GM19328 (cell line): ENCODE measurements around the gene TSPAN10.

Experiments
- ATAC-seq: cut with Tn5 transposase; IDR thresholded peaks from one replicate; pipeline ENCODE4 v1.9.1; 2021; ENCODE audit warnings: mild to moderate bottlenecking, moderate library complexity; ENCODE audit not compliant: unreplicated experiment

The TSPAN10 gene

DNA sequence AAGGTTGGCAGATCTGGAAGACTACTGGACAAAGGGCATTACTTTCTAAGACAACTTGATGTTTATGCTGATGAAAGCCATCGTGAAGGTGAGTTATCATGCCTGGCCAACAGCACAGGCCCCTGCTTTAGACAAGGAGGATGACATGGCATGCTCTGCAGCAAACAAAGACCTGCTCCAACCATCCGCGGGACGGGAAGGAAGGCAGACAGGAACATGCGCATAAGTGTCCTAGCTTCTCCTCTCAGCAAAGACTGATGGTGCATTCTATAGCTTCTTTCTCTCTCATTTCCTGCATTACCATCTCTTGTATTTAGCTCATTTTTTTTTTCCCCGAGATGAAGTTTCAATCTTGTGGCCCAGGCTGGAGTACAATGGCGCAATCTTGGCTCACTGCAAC, 5.5 kb upstream of the TSPAN10 start:
- no peak for ATAC-seq

DNA sequence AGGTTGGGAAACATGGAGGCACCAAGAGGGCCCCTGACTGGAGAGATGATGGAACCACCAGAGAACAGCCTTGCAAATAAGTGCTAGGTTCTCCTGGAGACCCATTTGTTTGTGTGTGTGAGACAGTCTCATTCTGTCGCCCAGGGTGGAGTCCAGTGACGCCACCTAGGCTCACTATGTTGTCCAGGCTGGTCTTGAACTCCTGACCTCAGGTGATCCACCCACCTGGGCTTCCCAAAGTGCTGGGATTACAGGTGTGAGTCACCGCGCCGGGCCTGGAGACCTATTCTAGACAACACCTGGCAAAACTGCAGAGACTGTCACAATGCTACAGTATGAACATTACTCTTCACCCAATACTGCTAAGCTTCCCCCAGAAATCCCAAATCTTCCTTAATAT, 1.6 kb upstream of the TSPAN10 start:
- no peak for ATAC-seq

DNA sequence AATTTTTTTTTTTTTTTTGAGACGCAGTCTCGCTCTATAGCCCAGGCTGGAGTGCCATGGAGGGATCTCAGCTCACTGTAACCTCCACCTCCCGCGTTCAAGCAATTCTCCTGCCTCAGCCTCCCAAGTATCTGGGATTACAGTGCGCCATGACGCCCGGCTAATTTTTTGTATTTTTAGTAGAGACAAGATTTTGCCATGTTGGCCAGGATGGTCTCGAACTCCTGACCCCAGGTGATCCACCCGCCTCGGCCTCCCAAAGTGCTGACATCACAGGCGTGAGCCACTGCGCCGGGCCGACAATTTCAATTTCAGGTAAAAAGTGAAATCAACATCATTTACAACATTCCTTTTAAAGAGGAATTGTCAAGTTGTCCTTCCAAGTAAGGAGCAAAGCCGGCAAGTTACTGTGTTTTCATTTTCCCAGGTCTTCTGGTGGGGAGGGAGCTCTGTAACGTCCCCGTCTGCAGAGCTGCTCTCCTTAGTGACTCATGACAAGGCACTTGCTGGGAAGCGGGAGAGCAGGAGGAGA, 957 bp upstream of the TSPAN10 start:
- ATAC-seq: no peak

DNA sequence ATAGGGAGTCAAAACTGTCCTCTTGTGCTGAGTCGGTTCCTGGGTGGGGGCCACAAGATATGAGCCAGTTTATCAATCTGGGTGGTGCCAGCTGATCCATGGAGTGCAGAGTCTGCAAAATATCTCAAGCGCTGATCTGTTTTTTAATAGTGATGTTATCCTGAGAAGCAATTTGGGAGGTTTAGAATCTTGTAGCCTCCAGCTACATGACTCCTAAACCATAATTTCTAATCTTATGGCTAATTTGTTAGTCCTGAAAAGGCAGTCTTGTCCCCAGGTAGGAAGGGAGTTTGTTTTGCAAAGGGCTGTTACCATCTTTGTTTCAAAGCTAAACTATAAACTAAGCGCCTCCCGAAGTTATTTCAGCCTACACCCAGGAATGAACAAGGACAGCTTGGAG, 1.7 kb downstream of the TSPAN10 start:
- no peak for ATAC-seq

DNA sequence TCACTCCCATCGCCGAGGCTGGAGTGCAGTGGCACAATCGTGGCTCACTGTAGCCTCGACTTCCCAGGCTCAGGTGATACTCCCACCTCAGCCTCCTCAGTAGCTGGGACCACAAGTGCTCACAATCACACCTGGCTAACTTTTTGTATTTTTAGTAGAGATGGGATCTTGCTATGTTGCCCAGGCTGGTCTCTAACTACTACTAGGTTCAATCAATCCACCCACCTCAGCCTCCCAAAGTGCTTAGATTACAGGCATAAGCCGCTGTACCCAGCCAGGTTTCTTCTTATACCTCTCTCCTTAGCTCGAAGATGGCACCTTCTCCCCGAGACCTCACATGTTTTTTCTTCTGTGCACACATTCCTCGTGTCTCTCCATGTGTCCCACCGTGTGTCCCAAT, 3.0 kb downstream of the TSPAN10 start:
- ATAC-seq: no peak

DNA sequence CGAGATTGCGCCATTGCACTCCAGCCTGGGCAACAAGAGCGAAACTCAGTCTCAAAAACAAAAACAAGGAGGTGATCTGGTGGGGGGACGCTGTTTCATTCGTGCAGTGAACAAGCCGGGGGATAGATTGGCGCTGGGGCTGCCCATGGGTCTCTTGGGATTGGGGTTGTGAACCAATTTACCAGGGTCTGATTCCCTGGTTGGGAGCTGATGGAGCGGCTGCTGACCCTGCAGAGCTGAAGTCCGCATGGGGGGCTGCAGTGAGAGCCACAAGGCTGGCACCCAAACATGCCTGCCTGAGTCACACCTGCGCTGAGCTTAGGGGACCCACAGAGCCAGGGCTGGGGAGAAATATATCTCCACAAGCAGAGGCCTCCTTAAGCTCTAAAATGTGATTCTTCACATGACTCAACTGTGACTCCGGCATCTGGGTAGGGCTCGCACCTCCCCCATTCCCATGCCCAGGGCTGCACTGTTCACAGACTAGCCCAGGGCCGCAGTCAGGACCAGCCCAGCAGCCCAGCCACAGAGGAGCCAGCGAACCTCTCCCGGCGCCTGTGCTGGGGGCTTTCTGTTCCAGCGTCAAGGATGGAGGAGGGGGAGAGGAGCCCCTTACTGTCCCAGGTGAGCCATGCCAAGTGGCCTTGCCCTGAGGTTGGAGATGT, 5.0 kb downstream of the TSPAN10 start:
- ATAC-seq: no peak

DNA sequence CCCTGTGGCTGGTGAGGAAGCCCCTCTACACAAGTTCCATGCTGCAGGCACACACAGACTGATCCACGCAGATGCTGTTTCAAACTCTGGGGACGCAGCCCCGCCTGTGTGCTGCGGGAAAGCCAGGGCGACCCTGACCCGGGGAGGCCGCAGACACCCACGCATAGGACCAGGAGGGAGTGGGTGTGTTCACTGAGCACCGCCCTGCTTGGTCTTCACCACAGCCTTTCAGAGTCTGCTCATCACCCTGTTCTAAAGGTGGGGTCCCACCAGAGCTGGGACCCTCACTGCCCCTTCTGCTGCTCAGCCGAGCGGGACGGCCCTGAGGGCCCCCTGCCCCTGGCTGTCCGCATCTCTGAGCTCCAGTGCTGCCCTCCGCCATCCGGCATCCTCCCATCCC, 7.5 kb downstream of the TSPAN10 start:
- ATAC-seq: no peak

DNA sequence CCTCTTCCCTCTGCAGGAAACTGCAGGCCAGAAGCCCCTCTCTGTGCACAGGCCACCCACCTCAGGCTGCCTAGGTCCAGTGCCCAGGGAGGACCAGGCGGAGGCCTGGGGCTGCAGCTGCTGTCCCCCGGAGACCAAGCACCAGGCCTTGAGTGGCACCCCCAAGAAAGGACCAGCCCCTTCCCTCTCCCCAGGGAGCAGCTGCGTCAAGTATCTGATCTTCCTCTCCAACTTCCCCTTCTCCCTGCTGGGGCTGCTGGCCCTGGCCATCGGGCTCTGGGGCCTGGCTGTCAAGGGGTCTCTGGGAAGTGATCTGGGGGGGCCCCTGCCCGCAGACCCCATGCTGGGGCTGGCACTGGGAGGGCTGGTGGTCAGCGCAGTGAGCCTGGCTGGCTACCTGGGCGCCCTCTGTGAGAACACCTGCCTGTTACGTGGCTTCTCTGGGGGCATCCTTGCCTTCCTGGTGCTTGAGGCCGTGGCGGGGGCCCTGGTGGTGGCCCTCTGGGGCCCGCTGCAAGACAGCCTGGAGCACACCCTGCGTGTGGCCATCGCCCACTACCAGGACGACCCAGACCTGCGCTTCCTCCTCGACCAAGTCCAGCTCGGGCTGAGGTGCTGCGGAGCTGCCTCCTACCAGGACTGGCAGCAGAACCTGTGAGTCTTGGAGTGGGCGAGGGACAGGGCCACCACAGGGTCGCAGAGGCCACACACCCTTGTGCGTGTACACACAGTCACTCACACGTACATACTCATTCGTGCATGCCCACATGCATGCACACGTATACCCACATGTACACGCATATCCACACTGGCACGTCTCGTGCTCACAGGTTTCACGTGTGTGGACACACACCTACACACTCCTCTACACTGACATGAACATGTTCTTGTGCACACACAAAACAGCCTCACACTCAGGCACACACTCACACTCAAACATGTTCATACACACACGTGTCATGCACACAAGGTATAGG, 8.3 kb downstream of the TSPAN10 start:
- ATAC-seq: no peak

DNA sequence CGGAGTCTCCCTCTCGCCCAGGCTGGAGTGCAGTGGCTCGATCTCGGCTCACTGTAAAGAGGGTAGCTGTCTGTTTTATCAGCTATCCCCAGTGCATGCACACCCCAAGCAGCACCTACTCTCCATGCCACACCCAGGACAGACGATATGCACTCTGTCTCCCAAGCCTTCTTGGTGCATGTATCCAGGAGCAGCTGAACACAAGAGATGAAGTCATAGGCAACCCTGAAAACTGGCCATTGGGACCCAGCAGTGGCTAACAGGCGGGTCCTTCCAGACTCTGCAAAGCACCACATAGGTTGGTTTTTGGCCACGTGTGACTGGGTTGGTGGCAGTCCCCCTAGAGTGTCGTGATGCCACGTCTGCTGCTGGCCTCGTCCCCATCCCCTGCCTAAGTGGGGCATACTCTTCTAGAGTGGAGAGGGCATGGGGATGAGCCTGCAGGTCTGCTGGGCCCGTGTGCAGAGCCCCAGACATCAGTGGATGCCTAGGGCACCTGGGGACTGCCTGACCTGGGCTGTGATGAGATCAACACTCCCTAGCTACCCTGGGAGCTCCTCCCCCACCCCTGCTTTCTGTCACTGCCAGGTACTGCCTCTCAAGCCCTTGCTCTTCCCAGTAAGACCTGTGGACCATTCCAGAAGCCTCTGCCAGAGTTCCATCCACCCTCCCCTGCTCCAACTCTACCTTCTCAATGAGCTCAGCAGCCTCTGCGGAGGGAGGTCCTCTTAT, 10.0 kb downstream of the TSPAN10 start:
- ATAC-seq: no peak

DNA sequence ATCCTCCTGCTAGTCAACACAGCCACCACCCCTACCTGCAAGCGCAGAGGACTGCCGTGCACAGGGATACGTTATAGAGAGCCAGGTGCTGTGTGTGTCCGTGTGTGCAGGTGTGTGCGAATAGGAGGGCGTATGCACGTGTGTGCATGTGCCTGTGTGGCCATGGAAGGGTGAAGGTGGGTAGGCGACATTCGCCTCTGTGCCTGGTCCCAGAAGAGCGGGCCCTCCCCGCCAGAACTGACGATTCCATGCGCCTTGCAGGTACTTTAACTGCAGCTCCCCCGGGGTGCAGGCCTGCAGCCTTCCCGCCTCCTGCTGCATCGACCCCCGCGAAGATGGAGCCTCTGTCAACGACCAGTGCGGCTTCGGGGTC, 10.6 kb downstream of the TSPAN10 start:
- ATAC-seq: no peak

DNA sequence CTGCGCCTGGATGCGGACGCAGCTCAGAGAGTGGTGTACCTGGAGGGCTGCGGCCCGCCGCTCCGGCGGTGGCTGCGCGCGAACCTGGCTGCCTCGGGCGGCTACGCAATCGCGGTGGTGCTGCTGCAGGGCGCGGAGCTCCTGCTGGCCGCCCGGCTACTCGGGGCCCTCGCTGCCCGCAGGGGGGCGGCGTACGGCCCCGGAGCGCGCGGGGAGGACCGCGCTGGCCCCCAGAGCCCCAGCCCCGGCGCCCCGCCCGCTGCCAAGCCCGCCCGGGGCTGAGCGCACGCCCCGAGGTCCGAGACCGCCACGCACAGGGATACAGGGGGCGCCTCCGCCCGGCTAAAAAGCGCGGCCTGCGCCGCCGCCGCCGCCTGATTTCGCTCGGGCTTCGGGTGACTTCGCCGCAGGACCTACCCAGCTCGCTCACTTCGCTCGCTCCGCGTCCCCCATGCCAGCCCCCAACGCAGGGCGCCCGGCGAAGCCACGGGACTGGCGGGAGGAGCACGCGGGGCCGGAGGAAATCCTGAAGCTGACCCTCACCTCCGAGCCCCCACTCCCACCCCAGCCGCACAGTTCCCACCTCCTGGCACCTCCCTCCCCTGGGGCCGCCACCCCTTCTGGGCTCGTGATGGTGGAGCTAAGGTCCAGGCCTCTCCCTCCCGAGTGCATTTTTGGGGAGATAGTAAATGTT, 11.2 kb downstream of the TSPAN10 start:
- no peak for ATAC-seq

DNA sequence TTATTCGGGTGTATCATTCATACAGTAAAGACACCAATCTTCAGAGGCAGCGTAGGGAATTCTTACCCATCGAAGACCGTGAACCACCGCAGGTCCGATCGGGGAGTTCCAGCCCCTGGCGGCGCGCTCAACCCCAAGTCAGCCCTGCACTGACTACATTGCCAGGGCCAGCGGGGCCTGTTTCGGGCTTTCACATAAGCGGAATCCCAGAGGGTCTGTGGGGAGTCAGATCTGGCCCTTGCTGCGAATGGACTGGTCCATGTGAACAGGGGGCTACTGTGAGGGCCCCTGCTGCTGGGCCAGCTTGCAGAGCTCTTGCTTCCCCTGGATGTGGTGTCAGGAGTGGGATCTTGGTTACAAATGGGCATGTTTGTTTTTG, 11.7 kb downstream of the TSPAN10 start:
- ATAC-seq: no peak

DNA sequence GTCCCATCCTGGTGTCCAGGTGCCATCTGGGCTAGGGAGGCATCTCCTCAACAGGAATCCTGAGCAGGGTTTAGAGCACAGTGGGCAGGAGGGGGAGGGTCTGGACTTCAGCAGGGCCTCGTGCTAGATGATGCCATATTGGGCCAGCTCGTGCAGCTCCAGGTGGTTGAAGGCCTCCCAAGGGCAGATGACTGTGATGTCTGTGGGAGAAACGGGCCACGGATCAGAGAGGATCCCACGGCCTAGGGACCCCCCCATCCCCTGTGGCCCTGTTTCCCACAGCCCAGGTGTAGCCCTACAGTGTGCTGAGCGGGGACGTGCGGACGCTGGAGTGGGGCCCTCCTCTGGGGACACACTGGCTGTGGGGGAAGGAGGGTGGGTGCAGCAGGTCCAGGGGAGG, 14.0 kb downstream of the TSPAN10 start:
- no peak for ATAC-seq

DNA sequence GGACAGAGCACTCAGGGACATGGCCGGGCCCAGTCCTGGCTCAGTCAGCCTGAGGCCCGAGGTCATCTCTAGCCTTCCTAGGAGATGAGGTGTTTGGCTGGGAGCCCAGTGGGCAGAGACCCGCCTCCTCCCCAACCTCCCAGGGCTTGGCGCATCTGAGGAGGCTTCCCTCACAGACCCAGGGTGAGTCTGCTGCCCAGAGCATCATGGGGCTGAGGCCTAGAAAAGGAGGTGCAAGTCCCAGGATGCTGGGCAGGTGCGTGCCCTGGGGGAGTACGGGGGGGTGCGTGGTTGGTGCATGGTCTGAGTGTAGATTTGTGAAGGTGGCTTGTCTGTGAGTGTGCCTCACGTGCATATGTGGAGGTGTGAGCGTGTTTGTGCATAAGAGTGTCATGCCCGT, 14.7 kb downstream of the TSPAN10 start:
- no peak for ATAC-seq

DNA sequence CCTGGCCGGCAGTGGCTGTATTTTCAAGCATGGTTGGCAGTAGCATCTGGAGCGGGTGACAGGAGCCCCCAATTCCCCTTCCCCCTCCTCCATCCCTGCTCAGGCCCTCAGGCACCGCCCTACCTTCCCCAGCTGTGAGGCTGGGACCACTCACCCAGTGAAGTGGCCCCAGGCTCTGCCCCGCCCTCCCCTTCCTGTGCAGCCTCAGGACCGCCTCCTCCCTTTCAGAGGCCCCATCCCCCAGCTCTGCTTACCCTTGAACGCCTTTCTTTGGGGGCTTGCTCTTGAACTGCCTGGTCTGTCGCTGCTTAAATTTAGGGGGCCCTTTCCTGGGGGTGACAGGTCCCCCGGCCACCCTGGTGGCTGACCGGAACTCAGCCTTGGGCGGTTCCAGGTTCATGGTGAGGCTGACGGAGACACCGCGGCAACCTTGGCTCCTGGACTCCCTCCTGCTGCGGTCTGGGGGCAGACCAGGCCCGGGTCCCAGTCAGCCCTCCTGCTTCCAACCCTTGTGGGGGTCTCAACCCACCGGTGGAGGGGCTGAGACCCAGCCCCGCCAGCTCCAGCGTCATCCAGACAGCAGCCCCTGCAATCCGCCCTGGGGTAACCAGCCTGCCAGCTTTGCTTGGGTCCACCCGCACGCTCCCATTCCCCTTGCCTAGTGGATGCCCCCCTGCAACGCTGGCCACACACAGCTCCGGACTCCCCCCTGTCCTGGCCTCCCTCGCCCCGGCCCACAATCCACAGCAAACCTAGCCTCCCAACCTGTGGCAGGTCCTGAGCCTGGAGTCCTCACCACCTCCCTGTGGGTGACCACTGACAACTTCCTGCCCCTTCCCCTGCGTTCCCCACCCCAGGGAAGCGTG, 16.1 kb downstream of the TSPAN10 start:
- no peak for ATAC-seq

DNA sequence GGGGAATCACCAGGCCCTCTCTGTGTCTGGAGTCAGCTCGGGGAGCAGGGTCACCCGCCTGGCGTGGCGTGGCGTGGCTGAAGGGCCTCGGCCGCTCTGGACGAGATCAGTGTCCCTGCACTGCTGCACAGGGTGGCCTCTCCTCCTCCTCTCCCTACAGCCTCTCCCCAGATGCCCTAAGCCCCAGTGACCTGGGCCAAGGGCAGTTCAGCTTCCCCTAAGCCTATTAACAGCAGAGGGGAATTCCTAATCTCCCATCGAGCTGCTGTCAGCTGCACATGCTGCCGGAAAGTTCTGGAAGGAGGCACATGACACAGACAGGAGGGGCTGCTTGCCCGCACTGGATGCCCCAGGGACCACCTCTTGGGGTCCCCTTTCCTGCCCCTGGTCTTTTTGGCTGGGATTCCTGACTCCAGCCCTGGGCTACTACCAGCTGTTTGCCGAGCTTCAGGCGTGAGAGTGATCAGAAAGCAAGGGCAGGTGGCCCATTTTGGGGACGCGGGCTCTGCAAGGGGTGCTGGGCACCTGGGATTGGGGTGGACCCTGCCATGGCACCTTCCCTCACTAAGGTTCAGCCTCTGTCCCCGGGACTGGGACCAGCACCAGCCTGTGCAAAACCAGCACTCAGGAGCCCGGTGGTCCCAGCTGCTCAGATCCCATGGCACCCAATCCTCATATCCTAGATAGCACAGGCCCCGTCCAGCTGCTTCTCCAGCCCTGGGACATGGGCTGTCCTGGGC, 18.6 kb downstream of the TSPAN10 start:
- no peak for ATAC-seq

DNA sequence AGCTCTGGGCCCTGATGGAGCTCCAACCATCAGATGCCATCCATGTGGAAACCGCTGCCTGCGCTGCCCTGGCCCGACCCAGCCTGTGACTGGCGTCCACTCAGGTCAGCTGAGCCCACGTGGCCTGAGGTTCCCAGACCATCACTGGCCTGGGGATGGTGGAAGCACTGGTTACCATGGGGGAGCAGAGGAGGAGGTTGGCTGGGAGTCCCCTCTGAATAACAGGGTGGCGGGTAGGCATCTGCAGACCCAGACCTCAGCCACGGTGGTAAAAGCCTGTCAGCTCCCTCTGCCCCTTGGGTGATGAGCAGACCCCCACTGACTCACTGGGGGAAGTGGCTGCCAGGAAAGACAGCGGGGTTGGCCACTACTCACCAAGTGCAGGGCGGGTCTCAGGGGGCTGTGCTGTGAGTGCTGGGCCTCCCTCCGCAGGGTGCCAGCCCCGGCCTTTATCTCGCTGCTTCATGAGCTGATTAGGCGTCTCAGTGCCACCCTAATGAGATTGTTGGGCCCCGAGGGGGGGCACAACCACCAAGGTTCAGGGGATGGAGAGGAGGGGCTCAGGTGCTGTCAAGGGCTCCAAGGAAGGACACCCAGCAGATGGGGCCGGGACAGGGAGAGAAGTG, 19.2 kb downstream of the TSPAN10 start, which contains the start of gene PDE6G:
PDE6G (minus strand) TSS at position 425 of the 626 bp plus-strand sequence. CDS start 3,237 bp downstream, outside the sequence.
- ATAC-seq: no peak

DNA sequence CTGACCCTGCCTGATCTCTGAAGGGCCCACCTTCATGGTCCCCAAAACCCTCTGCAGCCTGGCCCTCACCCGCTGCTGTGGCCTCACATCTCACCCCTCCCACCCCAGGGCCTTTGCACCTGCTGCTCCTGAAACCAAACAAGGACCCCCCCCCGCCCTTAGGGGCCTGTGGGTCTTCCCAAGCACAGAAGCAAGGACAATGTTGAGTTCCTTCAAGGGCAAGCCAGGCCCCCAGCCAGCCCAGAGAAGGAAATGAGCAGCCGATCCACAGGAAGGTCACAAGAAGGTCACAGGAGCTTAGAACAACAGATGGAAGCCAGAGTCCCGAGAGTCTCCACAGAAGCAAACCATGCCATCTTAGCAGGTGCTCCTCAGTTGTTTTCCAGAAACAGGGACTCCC, 19.8 kb downstream of the TSPAN10 start:
- ATAC-seq: no peak

DNA sequence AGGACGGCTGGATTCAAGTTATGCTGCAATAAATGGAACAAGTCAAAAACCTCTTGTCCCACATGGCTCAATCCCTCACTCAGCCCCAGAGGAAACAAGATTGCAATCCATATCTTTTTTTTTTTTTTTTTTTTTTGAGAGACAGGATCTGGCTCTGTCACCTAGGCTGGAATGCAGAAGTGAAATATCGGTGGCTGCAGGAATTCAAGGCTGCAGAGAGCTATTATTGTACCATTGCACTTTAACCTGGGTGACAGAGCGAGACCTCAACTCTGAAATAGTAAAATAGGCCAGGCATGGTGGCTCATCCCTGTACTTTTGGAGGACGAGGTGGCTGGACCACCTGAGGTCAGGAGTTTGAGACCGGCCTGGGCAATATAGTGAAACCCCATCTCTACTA, 22.0 kb downstream of the TSPAN10 start:
- ATAC-seq: no peak
